NCI-H526 (cell line): Measurements from ENCODE around the gene POP4.
A peak's percentile ranks its signal among the peaks of the same experiment; 100 is the strongest.

Experiments
- DNase-seq, 2 experiments: peaks; one replicate each; lab custom pipeline; 2025; lab: John Stamatoyannopoulos, UW

Gene POP4

DNA sequence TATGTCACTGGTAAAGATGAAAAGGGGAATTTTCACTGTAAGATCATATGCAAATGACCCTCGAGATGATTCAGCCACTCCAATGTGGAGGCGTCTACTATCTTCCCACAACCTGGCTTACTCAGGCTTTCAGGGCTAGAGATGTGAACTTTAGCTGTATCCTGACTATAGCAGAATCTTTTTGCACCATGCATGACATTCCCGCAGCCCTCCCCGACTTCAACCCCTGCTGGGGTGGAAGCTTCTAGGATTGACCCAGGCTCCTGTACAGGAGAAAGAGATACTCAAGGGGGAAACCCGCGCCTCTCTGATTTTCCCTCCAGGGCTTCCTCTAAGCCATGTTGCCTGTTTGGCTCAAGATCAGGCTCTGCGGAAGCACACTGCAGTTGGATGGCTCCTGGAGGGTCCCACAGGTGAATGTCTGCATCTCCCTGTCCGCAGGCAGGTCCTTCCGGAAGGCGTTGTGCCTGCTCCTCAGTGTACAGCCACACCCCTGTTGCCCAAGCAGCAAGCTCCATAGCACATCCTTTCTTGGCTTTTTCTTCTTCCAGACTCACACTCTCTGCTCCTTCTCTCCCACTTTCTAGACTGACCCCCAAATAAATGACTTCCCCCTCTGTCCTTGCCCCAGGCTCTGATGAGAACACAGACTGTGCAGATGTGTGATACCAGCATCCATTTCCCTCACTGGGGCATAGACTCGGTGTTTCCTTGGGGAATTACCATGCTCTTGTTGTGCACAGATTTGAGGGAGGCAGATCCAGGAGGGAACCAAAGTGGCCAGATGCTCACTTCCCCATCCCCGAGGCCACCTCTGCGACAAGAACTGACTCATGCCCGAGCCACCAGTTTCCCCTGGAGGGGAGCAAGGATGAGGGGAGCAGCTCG, 29.1 kb upstream of the POP4 start:
- DNase-seq = peak; percentile 17 to 53

DNA sequence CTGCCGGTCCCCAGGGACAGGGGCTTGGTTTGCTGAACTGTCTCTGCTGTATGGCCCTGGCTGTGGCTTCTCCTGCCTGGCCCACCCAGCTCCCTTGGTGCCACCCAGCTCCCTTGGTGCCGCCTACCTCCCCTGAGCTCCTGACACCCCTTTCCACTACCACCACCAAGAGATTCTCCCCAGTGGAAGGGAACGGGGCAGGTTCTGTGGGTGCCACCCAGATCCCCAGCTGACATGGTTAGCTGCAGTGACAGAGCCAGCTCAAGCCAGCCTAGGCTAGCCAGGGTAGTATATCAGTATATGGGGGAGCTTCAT, 28.5 kb upstream of the POP4 start:
- DNase-seq = no peak

- DNase-seq = no peak
These were observed 27.7 kb upstream of the POP4 start for GRCh38 chr19:29578349-29578748.

- no peak for DNase-seq
These were observed 26.7 kb upstream of the POP4 start for GRCh38 chr19:29579308-29579910.

GRCh38 chr19:29581398-29581797, 24.7 kb upstream of the POP4 start:
- no peak for DNase-seq

- no peak for DNase-seq
These were observed 22.7 kb upstream of the POP4 start for GRCh38 chr19:29583196-29583999.

DNA sequence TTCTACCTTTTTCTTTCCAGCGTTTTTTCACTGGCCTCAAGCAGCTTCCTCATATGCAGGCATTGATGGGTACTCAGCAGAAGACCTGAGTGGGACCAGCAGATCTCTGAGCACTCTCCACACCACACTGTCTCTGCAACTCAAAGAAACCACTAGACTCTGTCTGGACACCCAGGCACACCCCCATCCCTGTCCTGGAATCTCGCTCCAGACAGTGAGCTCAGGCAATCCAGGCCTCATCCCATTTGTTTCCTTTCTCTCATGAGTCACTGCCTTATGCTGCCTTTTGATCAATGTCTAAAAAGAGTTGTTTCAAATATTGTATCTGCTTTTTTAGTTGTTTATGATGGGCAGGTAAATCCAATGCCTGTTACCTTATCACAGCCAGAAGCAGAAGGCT, 19.7 kb upstream of the POP4 start:
- no peak for DNase-seq

GRCh38 chr19:29587059-29587458, 19.0 kb upstream of the POP4 start:
- DNase-seq = no peak

- no peak for DNase-seq
These were observed 18.5 kb upstream of the POP4 start for GRCh38 chr19:29587518-29587986.

DNA sequence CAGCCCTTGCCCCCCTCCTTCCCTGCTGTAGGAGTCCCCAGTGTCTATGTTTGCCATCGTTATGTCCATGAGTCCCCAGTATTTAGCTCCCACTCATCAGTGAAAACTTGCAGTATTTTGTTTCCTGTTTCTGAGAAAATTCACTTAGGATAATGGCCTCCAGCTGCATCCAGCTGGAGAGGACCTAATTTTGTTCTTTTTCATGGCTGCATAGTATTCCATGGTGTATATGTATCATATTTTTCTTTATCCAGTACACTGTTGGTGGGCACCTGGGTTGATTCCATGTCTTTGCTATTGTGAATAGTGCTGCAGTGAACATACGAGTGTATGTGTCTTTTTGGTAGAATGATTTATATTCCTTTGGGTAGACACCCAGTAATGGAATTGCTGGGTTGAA, 18.0 kb upstream of the POP4 start:
- DNase-seq = no peak

GRCh38 chr19:29590278-29590677, 15.8 kb upstream of the POP4 start:
- DNase-seq = peak in 1 of 2 experiments; percentile 35

DNA sequence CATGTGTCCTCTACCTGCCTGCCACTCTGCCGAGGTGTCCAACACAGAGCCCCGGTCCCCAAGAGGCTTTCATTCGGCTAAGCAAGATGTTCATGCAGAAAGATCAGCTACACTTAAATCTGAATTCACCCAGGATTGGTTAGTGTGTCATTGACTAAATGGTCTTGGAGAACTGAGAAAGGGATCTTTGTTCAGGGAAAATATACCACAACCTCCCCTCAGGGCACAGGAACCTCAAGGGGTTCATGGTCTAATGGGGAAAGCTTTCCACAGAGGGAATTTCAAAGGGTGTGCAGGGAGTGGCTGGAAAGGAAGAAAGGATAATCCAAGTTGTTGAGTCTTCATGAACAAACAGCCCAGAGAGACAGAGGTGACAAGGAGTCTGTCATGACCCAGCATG, 14.4 kb upstream of the POP4 start:
- no peak for DNase-seq

- no peak for DNase-seq
These were observed 12.2 kb upstream of the POP4 start for GRCh38 chr19:29593869-29594268.

- peak; percentile 94 for DNase-seq
These were observed 9.9 kb upstream of the POP4 start for GRCh38 chr19:29596080-29596727.

DNA sequence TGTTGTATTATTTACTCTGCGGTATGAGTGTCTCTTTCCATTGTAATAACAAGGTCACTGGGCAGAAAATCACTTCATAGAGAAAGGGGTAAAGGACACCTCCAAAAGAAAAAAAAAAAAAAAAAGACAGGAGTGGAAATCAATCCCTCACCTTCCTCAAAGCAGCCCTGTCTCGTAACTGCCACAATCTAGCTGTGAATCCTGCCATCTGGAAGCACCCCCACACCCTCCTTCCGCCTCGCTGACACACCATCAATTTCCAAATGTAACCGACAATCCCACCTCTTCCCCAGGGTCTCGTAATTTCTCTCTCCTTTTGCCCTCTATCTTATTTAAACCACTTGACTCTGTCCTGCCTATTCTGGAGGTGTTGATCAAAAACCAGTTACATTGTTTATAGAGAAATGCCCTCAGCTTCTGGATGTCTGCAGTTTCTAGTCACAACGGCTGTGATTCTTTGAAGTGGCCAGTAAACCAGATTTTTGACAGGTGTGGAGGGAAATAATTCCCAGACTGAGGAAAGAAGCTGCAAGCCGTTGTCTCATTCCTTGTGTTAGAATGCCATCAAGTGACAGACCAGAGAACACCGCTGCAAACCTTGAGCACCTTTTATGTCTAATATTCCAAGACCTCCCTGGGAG, 9.1 kb upstream of the POP4 start:
- DNase-seq = peak; percentile 71 to 87

DNA sequence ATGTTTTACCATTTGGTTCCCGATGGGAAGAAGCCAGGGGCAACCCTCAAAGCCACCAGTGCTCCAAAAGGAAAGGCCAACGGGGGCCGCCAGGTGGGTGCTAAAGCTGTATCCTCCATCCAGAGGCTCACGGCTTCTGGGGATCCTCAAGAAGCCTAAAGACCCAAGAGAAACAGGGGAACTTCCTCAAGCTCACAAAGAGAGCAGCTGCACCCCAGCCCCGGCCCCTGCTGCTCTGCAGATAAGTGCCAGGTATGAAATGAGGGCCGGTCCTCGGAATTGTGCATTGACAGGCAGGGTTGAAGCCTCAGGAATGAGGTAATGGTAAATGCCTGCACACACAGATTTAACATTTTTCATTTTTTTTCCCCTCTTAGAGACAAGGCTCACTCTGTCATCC, 8.0 kb upstream of the POP4 start:
- no peak for DNase-seq

DNA sequence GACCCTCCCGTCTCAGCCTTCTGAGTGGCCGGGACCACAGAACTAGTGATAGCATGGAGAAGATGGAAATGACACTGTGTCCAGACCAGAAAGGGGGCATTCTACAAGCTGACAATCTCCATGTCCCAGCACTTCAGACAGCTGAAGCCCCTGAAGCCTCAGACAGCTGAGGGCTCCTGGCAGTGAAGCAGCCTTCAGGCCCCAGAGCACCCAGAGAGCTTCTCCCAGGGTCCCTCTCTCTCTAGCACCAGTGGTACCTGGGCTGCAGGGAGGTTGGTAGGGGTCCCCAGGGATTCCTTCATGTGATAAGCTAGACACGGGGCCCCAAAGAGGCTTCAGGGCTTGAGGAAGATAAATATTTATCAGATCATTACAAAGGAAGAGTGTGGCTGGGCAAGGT, 7.6 kb upstream of the POP4 start:
- peak in 1 of 2 experiments; percentile 16 for DNase-seq

GRCh38 chr19:29603308-29603707, 2.8 kb upstream of the POP4 start:
- DNase-seq = no peak

GRCh38 chr19:29606420-29606747, 301 bp downstream of the POP4 start:
- peak in 1 of 2 experiments; percentile 43 for DNase-seq

- no peak for DNase-seq
These were observed 3.6 kb downstream of the POP4 start for GRCh38 chr19:29609636-29610035.

DNA sequence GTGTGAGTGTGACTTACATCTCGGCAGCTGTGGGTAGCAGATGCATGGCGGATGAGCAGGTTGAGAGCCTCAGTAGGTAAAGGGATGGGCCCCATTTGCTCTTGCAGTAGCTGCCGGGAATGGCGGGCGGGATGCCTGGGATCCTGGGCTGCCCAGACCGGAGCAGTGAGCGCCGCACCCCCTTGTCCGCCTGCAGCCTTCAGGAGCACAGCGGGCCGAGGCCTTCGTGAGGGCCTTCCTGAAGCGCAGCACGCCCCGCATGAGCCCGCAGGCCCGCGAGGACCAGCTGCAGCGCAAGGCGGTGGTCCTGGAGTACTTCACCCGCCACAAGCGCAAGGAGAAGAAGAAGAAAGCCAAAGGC, 4.1 kb downstream of the POP4 start:
- no peak for DNase-seq
